Osteoblast (primary cell): ENCODE data around the gene MED17. TPM values are rescaled to one million over a fixed set of nuclear protein-coding genes. Genes with fewer than 3 reads are reported as not detected.

Source experiments
- DNase-seq: peaks from one replicate; pipeline ENCODE4 v3.0.0; 2011; ENCODE audit warnings: low spot score, mixed read lengths; ENCODE audit not compliant: insufficient read length; ENCODE audit errors: missing footprints
- H2AFZ ChIP-seq: 2 replicates; pipeline ENCODE4 v1.6.0; 2011; ENCODE audit warnings: mild to moderate bottlenecking, low read length
- H3K27ac ChIP-seq: 2 replicates; pipeline ENCODE4 v1.5.1; 2011; ENCODE audit warnings: mild to moderate bottlenecking, low read depth, low read length, moderate library complexity
- H3K27me3 ChIP-seq: 2 replicates; pipeline ENCODE4 v1.6.0; 2012; ENCODE audit warnings: mild to moderate bottlenecking, control low read depth, inconsistent platforms, low read length, moderate library complexity; ENCODE audit not compliant: insufficient read depth
- H3K36me3 ChIP-seq: 2 replicates; pipeline ENCODE4 v1.5.1; 2011; ENCODE audit warnings: mild to moderate bottlenecking, low read length, control low read depth, moderate library complexity; ENCODE audit not compliant: insufficient read depth
- H3K4me1 ChIP-seq: 2 replicates; pipeline ENCODE4 v1.5.1; 2011; ENCODE audit warnings: mild to moderate bottlenecking, low read length, control low read depth, moderate library complexity; ENCODE audit not compliant: insufficient read depth
- H3K4me2 ChIP-seq: 2 replicates; pipeline ENCODE4 v1.6.0; 2011; ENCODE audit warnings: mild to moderate bottlenecking, low read length; ENCODE audit not compliant: insufficient read depth
- H3K4me3 ChIP-seq: fragments of 200-600 bp; sonication (generic); 3 replicates; pipeline ENCODE4 v1.5.1; 2012; ENCODE audit warnings: mild to moderate bottlenecking, low read length, inconsistent platforms; ENCODE audit not compliant: insufficient read depth
- H3K79me2 ChIP-seq: 2 replicates; pipeline ENCODE4 v1.6.0; 2012; ENCODE audit warnings: mild to moderate bottlenecking, low read length, control low read depth, inconsistent platforms; ENCODE audit not compliant: insufficient read depth
- H3K9me3 ChIP-seq: 2 replicates; pipeline ENCODE4 v1.5.1; 2011; ENCODE audit warnings: low read depth, low read length, control low read depth
- H4K20me1 ChIP-seq: 2 replicates; pipeline ENCODE4 v1.6.0; 2012; ENCODE audit warnings: mild to moderate bottlenecking, low read length, control low read depth; ENCODE audit not compliant: insufficient read depth
- CTCF ChIP-seq: IDR thresholded peaks from 2 replicates; pipeline ENCODE4 v1.5.1; 2011; ENCODE audit warnings: mild to moderate bottlenecking, low read depth, low read length, moderate library complexity; ENCODE audit errors: extremely low read depth
- total RNA-seq: library from RNA; depleted of rRNA; stranded (reverse); fragments of >200 nt; gene quantifications from 2 replicates; pipeline ENCODE4 v1.2.3, GENCODE V29; 2012

The MED17 gene
- total RNA-seq, 1 donor, result 32.6 TPM

GRCh38 chr11:93807980-93808379 is 23.9 kb downstream of the MED17 start:
- H3K4me3 ChIP-seq, result no peak overlapping the region
- H2AFZ ChIP-seq, result no peak overlapping the region
- peaks cover 14% of the 10 kb centered on the region for H3K79me2 ChIP-seq
- no peaks in the 10 kb centered on the region for H3K9me3 ChIP-seq
- no peaks in the 10 kb centered on the region for H3K4me1 ChIP-seq
- TF ChIP-seq CTCF, result no peak
- peaks cover 78% of the 10 kb centered on the region for H3K36me3 ChIP-seq
- peaks cover 4% of the 10 kb centered on the region for H4K20me1 ChIP-seq
- no peak overlapping the region for H3K27ac ChIP-seq
- DNase-seq, result no peak
- H3K4me2 ChIP-seq, result no peak overlapping the region
- H3K27me3 ChIP-seq, result no peaks in the 10 kb centered on the region

GRCh38 chr11:93813974-93814373 is 29.9 kb downstream of the MED17 start:
- Histone ChIP-seq H2AFZ (no peak overlapping the region), H4K20me1 (peaks cover 3% of the 10 kb centered on the region), H3K27me3 (no peaks in the 10 kb centered on the region), H3K4me2 (no peak overlapping the region), H3K4me3 (no peak overlapping the region), H3K36me3 (peaks cover 59% of the 10 kb centered on the region), H3K9me3 (no peaks in the 10 kb centered on the region), H3K79me2 (peaks cover 3% of the 10 kb centered on the region), H3K4me1 (no peaks in the 10 kb centered on the region), H3K27ac (no peak overlapping the region)
- TF ChIP-seq CTCF, result no peak
- DNase-seq, result no peak

GRCh38 chr11:93814966-93815633 is 31.0 kb downstream of the MED17 start:
- Histone ChIP-seq H3K4me3 (no peak overlapping the region), H3K4me1 (no peaks in the 10 kb centered on the region), H3K27ac (no peak overlapping the region), H3K36me3 (peaks cover 48% of the 10 kb centered on the region), H4K20me1 (no peaks in the 10 kb centered on the region), H3K27me3 (no peaks in the 10 kb centered on the region), H3K79me2 (no peaks in the 10 kb centered on the region), H3K9me3 (no peaks in the 10 kb centered on the region), H2AFZ (no peak overlapping the region), H3K4me2 (no peak overlapping the region)
- TF ChIP-seq CTCF, result no peak
- DNase-seq, result no peak

GRCh38 chr11:93817426-93818348 is 33.6 kb downstream of the MED17 start:
- no peak for DNase-seq
- H2AFZ ChIP-seq, result no peak overlapping the region
- no peaks in the 10 kb centered on the region for H3K79me2 ChIP-seq
- no peak for TF ChIP-seq CTCF
- no peaks in the 10 kb centered on the region for H4K20me1 ChIP-seq
- no peak overlapping the region for H3K27ac ChIP-seq
- no peak overlapping the region for H3K4me2 ChIP-seq
- no peak overlapping the region for H3K4me3 ChIP-seq
- H3K4me1 ChIP-seq, result no peaks in the 10 kb centered on the region
- no peaks in the 10 kb centered on the region for H3K9me3 ChIP-seq
- peaks cover 24% of the 10 kb centered on the region for H3K36me3 ChIP-seq
- no peaks in the 10 kb centered on the region for H3K27me3 ChIP-seq
